NCI-H2107 treated with DMSO at 0.1 percent for 48 hours (cell line): ENCODE data around the gene USP17L20.
"Not testable (repeated sequence)": the region's sequence is repeated elsewhere in the genome, so short reads cannot be mapped to it uniquely, and the experiment has no call there.

Experiments used
- DNase-seq: peaks from one replicate; lab custom pipeline; 2025; ENCODE audit not compliant: unreplicated experiment; lab: John Stamatoyannopoulos, UW

The USP17L20 gene, protein sequence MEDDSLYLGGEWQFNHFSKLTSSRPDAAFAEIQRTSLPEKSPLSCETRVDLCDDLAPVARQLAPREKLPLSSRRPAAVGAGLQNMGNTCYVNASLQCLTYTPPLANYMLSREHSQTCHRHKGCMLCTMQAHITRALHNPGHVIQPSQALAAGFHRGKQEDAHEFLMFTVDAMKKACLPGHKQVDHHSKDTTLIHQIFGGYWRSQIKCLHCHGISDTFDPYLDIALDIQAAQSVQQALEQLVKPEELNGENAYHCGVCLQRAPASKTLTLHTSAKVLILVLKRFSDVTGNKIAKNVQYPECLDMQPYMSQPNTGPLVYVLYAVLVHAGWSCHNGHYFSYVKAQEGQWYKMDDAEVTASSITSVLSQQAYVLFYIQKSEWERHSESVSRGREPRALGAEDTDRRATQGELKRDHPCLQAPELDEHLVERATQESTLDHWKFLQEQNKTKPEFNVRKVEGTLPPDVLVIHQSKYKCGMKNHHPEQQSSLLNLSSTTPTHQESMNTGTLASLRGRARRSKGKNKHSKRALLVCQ

GRCh38 chr4:9257824-9258223 is at the start of gene USP17L20:
Gene USP17L20 (plus strand): TSS chr4:9258124. CDS start chr4:9258124, 0 bp downstream.
- DNase-seq, result not testable (repeated sequence)

GRCh38 chr4:9210357-9210756 is 47.6 kb upstream of the USP17L20 start, which contains the start of gene USP17L10:
Gene USP17L10 (plus strand): TSS chr4:9210657. CDS start chr4:9210657, 0 bp downstream.
- DNase-seq, result not testable (repeated sequence)

GRCh38 chr4:9214701-9215100 is 43.2 kb upstream of the USP17L20 start:
- not testable (repeated sequence) for DNase-seq

DNA sequence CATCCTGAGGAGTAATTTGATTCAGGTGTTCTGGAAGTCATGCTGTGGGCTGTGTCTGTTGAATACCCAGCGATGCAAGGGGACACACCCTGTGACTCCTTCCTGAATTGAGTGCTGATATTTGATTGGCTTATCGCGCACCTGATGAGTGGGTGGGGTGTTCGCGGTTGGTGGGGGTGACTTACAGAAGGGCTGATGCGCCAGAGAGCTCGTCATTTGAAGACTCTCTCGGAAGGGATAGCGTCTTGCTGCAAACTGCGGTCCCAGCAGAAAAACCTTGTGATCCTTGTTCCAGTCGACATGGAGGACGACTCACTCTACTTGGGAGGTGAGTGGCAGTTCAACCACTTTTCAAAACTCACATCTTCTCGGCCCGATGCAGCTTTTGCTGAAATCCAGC is 42.8 kb upstream of the USP17L20 start, which contains the start of gene USP17L11:
USP17L11 (plus strand) TSS at position 301 of the 400 bp plus-strand sequence; CDS start at position 301, 0 bp downstream.
- DNase-seq, result not testable (repeated sequence)

DNA sequence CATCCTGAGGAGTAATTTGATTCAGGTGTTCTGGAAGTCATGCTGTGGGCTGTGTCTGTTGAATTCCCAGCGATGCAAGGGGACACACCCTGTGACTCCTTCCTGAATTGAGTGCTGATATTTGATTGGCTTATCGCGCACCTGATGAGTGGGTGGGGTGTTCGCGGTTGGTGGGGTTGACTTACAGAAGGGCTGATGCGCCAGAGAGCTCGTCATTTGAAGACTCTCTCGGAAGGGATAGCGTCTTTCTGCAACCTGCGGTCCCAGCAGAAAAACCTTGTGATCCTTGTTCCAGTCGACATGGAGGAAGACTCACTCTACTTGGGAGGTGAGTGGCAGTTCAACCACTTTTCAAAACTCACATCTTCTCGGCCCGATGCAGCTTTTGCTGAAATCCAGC is 38.1 kb upstream of the USP17L20 start, which contains the start of gene USP17L12:
USP17L12 (plus strand) TSS at position 301 of the 400 bp plus-strand sequence; CDS start at position 301, 0 bp downstream.
- DNase-seq, result not testable (repeated sequence)

- not testable (repeated sequence) for DNase-seq
These were observed 33.3 kb upstream of the USP17L20 start, which contains the start of gene USP17L13 for GRCh38 chr4:9224596-9224995. Gene USP17L13 (plus strand): TSS chr4:9224896. CDS start chr4:9224896, 0 bp downstream.

GRCh38 chr4:9230249-9230648 is 27.7 kb upstream of the USP17L20 start:
- DNase-seq, result not testable (repeated sequence)

- DNase-seq, result not testable (repeated sequence)
These were observed 23.8 kb upstream of the USP17L20 start, which contains the start of gene USP17L15 for GRCh38 chr4:9234085-9234484. Gene USP17L15 (plus strand): TSS chr4:9234385. CDS start chr4:9234385, 0 bp downstream.

GRCh38 chr4:9238461-9238860 is 19.5 kb upstream of the USP17L20 start:
- not testable (repeated sequence) for DNase-seq

DNA sequence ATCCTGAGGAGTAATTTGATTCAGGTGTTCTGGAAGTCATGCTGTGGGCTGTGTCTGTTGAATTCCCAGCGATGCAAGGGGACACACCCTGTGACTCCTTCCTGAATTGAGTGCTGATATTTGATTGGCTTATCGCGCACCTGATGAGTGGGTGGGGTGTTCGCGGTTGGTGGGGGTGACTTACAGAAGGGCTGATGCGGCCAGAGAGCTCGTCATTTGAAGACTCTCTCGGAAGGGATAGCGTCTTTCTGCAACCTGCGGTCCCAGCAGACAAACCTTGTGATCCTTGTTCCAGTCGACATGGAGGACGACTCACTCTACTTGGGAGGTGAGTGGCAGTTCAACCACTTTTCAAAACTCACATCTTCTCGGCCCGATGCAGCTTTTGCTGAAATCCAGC is 14.3 kb upstream of the USP17L20 start, which contains the start of gene USP17L17:
USP17L17 (plus strand) TSS at position 301 of the 400 bp plus-strand sequence; CDS start at position 301, 0 bp downstream.
- not testable (repeated sequence) for DNase-seq

GRCh38 chr4:9247953-9248680 is 9.8 kb upstream of the USP17L20 start, which contains the start of gene USP17L18:
Gene USP17L18 (plus strand): TSS chr4:9248630. CDS start chr4:9248630, 0 bp downstream.
- DNase-seq, result not testable (repeated sequence)

DNA sequence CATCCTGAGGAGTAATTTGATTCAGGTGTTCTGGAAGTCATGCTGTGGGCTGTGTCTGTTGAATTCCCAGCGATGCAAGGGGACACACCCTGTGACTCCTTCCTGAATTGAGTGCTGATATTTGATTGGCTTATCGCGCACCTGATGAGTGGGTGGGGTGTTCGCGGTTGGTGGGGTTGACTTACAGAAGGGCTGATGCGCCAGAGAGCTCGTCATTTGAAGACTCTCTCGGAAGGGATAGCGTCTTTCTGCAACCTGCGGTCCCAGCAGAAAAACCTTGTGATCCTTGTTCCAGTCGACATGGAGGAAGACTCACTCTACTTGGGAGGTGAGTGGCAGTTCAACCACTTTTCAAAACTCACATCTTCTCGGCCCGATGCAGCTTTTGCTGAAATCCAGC is 4.8 kb upstream of the USP17L20 start, which contains the start of gene USP17L19:
USP17L19 (plus strand) TSS at position 301 of the 400 bp plus-strand sequence; CDS start at position 301, 0 bp downstream.
- not testable (repeated sequence) for DNase-seq

DNA sequence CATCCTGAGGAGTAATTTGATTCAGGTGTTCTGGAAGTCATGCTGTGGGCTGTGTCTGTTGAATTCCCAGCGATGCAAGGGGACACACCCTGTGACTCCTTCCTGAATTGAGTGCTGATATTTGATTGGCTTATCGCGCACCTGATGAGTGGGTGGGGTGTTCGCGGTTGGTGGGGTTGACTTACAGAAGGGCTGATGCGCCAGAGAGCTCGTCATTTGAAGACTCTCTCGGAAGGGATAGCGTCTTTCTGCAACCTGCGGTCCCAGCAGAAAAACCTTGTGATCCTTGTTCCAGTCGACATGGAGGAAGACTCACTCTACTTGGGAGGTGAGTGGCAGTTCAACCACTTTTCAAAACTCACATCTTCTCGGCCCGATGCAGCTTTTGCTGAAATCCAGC is 4.6 kb downstream of the USP17L20 start, which contains the start of gene USP17L21:
USP17L21 (plus strand) TSS at position 301 of the 400 bp plus-strand sequence; CDS start at position 301, 0 bp downstream.
- DNase-seq, result not testable (repeated sequence)

DNA sequence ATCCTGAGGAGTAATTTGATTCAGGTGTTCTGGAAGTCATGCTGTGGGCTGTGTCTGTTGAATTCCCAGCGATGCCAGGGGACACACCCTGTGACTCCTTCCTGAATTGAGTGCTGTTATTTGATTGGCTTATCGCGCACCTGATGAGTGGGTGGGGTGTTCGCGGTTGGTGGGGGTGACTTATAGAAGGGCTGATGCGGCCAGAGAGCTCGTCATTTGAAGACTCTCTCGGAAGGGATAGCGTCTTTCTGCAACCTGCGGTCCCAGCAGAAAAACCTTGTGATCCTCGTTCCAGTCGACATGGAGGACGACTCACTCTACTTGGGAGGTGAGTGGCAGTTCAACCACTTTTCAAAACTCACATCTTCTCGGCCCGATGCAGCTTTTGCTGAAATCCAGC is 9.4 kb downstream of the USP17L20 start, which contains the start of gene USP17L22:
USP17L22 (plus strand) TSS at position 301 of the 400 bp plus-strand sequence; CDS start at position 301, 0 bp downstream.
- not testable (repeated sequence) for DNase-seq

DNA sequence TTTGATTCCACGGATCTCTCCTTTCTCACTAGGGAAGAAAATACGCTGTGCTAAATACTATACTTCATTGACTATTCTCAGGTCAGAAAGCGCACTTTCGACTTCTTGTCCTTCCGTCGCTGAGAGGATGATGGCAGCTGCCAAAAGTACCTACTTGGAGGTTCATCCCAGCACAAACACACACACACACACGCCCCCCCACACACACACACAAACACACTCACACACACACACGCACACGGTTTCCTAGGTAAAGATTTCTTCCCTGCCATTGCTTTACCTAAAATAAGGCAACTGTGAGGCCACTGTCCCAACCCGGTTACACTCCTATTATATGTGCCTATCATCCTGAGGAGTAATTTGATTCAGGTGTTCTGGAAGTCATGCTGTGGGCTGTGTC is 13.8 kb downstream of the USP17L20 start:
- DNase-seq, result not testable (repeated sequence)
